Lower leg skin (tissue), 4 donors: ENCODE data around the gene KDM3B. TPM values are rescaled to one million over a fixed set of nuclear protein-coding genes. Genes with fewer than 3 reads are reported as not detected.
A peak's percentile ranks its signal among the peaks of the same experiment; 100 is the strongest.
"Not testable (repeated sequence)": the region's sequence is repeated elsewhere in the genome, so short reads cannot be mapped to it uniquely, and the experiment has no call there.

Source experiments
- DNase-seq, 2 donors: peaks; one replicate each; pipeline ENCODE4 v3.0.0-alpha.2; 2019; ENCODE audit warnings: low spot score in 2 of 2
- H3K4me3 ChIP-seq: fragments of 200-600 bp; sonication (generic); 2 replicates; pipeline ENCODE4 v1.5.1; 2017; ENCODE audit warnings: mild to moderate bottlenecking, low read depth; ENCODE audit not compliant: poor library complexity, severe bottlenecking
- CTCF ChIP-seq, 3 donors: fragments of 450-650 bp; IDR thresholded peaks; one replicate each; pipeline ENCODE4 v1.5.1; 2016; ENCODE audit warnings: antibody characterized with exemption in 3 of 3, mild to moderate bottlenecking in 3 of 3, moderate library complexity in 2 of 3
- POLR2A ChIP-seq, 2 donors: fragments of 450-650 bp; IDR thresholded peaks; one replicate each; pipeline ENCODE4 v1.6.1; 2016 to 2017; ENCODE audit warnings: antibody characterized with exemption in 2 of 2, mild to moderate bottlenecking in 1 of 2, moderate library complexity in 1 of 2
- WGBS, 2 donors: methylation state at CpG; one replicate each; pipeline ENCODE4 v1.1.5; 2018; 5-methylcytosine and 5-hydroxymethylcytosine counted together
- intact Hi-C: fragments of 100-400 bp; cut with DNase I; formaldehyde crosslinking; loops from one replicate; pipeline ENCODE4 v1.15.0; 2023; ENCODE audit warnings: low total_unique reads
- total RNA-seq, 4 donors: library from RNA; depleted of rRNA; stranded (reverse); fragments of >200 nt; gene quantifications; one replicate each; pipeline ENCODE4 v1.1.0, GENCODE V29; 2016

KDM3B gene
- 10 to 100 TPM; 54.4 to 72.7 (median 67.0) TPM for total RNA-seq

DNA sequence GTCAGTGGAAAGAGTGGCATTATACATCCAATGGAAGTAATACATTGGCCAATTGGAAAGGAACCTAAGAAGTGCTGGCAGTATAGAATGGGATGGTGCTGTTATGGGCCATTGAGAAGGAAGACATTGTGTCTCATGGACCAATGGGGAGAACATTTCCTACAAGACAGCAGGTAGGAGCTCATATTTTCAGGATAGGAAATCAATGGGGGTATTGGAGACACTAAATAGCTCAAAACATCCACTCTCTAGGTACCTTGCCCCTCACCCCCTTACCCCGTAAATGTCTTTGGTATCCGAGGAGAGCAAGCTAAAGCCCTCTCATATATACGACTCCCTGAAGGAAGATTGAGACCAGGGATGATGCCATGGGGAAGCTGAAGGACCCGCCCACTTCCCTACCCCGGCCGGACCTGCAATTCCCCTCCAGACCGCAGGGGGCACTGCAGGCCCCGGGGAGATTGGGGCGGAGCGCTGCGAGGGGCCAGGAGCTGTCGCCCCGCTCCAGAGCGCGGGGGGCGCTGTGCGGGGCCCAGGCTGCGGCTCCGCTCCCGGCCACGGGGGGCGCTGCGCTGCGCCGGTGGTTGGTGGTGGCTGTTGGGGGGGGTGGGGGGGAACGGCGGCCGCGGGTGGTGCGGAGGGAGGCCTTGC lies at the start of gene KDM3B:
TSS of gene KDM3B (plus strand) at position 615 of the 651 bp plus-strand sequence. CDS start 111 bp downstream, outside the sequence.
- H3K4me3 ChIP-seq, result peak within 1 kb of the TSS; percentile 78
- 14 to 16% methylated on average over 11 to 19 of the region's 30 CpGs for WGBS, 2 donors
- DNase-seq, result peak; percentile 77 to 97
- TF ChIP-seq POLR2A (IDR thresholded peaks at IDR 0.05) (no peak), CTCF (IDR thresholded peaks at IDR 0.05) (peak in 2 of 3 donors; percentile 45 to 96)
- intact Hi-C loops, result no loop called here

- DNase-seq, result peak in 1 of 2 donors; percentile 20
- TF ChIP-seq CTCF (IDR thresholded peaks at IDR 0.05) (no peak), POLR2A (IDR thresholded peaks at IDR 0.05) (no peak)
- WGBS, 2 donors, result 78 to 84% methylated on average over 6 of the region's 6 CpGs
- H3K4me3 ChIP-seq, result no peak overlapping the region
- intact Hi-C loops, result no loop called here
Measured at GRCh38 chr5:138303372-138303771, 49.1 kb upstream of the KDM3B start.

- intact Hi-C loops, result no loop called here
- H3K4me3 ChIP-seq, result no peak overlapping the region
- DNase-seq, result peak; percentile 20 to 81
- no peak for TF ChIP-seq CTCF (IDR thresholded peaks at IDR 0.05)
- no peak for TF ChIP-seq POLR2A (IDR thresholded peaks at IDR 0.05)
- 40 to 46% methylated on average over 1 of the region's 1 CpG for WGBS, 2 donors
Measured at GRCh38 chr5:138305797-138306196, 46.7 kb upstream of the KDM3B start.

DNA sequence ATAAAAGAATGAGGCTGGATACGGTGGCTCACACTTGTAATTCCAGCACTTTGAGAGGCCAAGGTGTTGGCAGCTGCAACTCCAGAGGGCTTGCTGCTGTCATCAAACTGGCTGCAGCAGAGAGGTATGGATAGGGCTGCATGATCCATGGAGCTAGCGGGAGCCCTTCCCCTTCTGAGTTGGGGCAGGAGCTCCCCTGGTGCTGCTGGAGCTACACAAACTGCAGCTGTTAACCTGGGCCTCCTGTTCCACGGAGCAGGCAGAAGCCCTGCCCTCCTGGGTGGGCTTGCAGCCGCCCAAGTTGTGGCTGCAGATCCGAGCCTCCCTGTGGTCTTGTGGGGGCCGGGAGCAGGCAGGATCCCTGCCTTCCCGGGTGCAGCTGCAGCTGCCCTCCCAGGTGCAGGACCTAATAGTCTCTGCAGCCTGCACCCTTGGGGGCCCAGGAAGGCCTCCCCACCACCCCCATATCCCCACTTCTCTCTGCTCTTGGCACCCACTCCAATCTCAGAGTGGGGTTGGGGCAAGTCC lies 36.7 kb upstream of the KDM3B start:
- no peak overlapping the region for H3K4me3 ChIP-seq
- 91 to 92% methylated on average over 6 to 7 of the region's 7 CpGs for WGBS, 2 donors
- peak in 1 of 2 donors; percentile 53 for DNase-seq
- TF ChIP-seq CTCF (IDR thresholded peaks at IDR 0.05) (no peak), POLR2A (IDR thresholded peaks at IDR 0.05) (no peak)
- intact Hi-C loops, result no loop called here

DNA sequence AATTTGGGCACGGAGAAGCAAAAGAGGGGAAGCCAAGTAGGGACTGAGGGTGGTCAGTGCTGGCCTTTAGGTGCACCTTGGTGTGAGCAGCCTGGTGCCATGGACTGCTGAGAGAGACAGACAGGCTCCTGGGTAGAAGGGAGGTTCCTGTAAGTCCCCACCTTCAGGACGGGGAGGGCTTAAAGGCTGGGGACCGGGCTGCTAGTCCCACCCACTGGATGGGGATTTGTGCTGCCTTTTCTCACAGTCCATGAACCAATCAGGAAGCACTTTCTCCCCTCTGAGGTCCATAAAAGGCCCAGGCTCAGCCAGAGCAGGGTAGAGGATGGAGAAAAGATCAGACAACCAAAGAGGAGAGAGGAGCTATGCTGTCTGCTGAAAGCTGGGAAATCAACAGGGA lies 36.1 kb upstream of the KDM3B start:
- H3K4me3 ChIP-seq, result no peak overlapping the region
- WGBS, 2 donors, result 76 to 88% methylated on average over 3 of the region's 3 CpGs
- no peak for TF ChIP-seq POLR2A (IDR thresholded peaks at IDR 0.05)
- no peak for TF ChIP-seq CTCF (IDR thresholded peaks at IDR 0.05)
- intact Hi-C loops, result no loop called here
- peak in 1 of 2 donors; percentile 70 for DNase-seq

- WGBS, 2 donors, result 93 to 94% methylated on average over 4 of the region's 4 CpGs
- intact Hi-C loops, result not testable (repeated sequence)
Measured at GRCh38 chr5:138318211-138318610, 34.3 kb upstream of the KDM3B start.

More at GRCh38 chr5:138318211-138318610, 34.3 kb upstream of the KDM3B start:
- not testable (repeated sequence) for H3K4me3 ChIP-seq
- DNase-seq, result peak in 1 of 2 donors; percentile 23
